AG10803 (cell line): ENCODE data around the gene ANG.

ENCODE experiments used
- DNase-seq: peaks from one replicate; pipeline ENCODE4 v3.0.0; 2010; ENCODE audit warnings: low read depth
- H3K4me3 ChIP-seq: 2 replicates; pipeline ENCODE4 v1.5.1; 2011; ENCODE audit warnings: mild to moderate bottlenecking, low read length, control low read depth
- CTCF ChIP-seq: conservative IDR thresholded peaks from 2 replicates; pipeline ENCODE4 v1.5.1; 2011; ENCODE audit warnings: mild to moderate bottlenecking, low read length, control low read depth, inconsistent platforms

ANG gene

GRCh38 chr14:20679907-20680306, 8.7 kb upstream of the ANG start:
- no peak for TF ChIP-seq CTCF
- DNase-seq: peak; percentile 33
- no peak overlapping the region for H3K4me3 ChIP-seq

- DNase-seq: no peak
- TF ChIP-seq CTCF: no peak
- no peak overlapping the region for H3K4me3 ChIP-seq
These were observed 8.2 kb upstream of the ANG start for GRCh38 chr14:20680363-20680762.

GRCh38 chr14:20680843-20681347, 7.7 kb upstream of the ANG start:
- no peak for DNase-seq
- peak overlapping the region; percentile 93 for H3K4me3 ChIP-seq
- no peak for TF ChIP-seq CTCF

- peak; percentile 83 for DNase-seq
- no peak for TF ChIP-seq CTCF
- H3K4me3 ChIP-seq: peak overlapping the region; percentile 93
These were observed 7.0 kb upstream of the ANG start for GRCh38 chr14:20681348-20682126.

GRCh38 chr14:20682127-20682434, 6.5 kb upstream of the ANG start:
- DNase-seq: no peak
- peak; percentile 25; the same call in 1 of the 2 replicates for TF ChIP-seq CTCF
- peak overlapping the region; percentile 93 for H3K4me3 ChIP-seq

GRCh38 chr14:20682435-20683124, 6.0 kb upstream of the ANG start:
- TF ChIP-seq CTCF: no peak
- peak; percentile 93 for DNase-seq
- H3K4me3 ChIP-seq: peak overlapping the region; percentile 93
